Psoas muscle (tissue), 8 donors: ENCODE measurements around the gene MILR1. TPM values are rescaled to one million over a fixed set of nuclear protein-coding genes. Genes with fewer than 3 reads are reported as not detected.

ENCODE experiments used
- ATAC-seq, 4 donors: fragments of 200-7000 bp; cut with Tn5 transposase; one replicate each; pipeline ENCODE4 v1.9.1; 2020; ENCODE audit warnings: moderate library complexity in 3 of 4, mild to moderate bottlenecking in 2 of 4
- DNase-seq, 2 donors: peaks; one replicate each; pipeline ENCODE4 v3.0.0-alpha.2; 2020
- H3K27ac ChIP-seq: fragments of 200-600 bp; one replicate; pipeline ENCODE4 v1.8.0; 2022
- H3K27me3 ChIP-seq, 3 donors: fragments of 200-600 bp in 1 of 3; one replicate each; pipeline versions ENCODE4 v1.6.1 to v1.8.0; 2013 to 2022; ENCODE audit warnings: low read length in 2 of 3, mild to moderate bottlenecking in 2 of 3, moderate library complexity in 1 of 3; ENCODE audit not compliant: insufficient read depth in 3 of 3
- H3K36me3 ChIP-seq, 2 donors: fragments of 200-600 bp in 1 of 2; one replicate each; pipeline versions ENCODE4 v1.6.1 to v1.8.0; 2013 to 2022; ENCODE audit warnings: low read depth in 1 of 2, mild to moderate bottlenecking in 1 of 2, moderate library complexity in 1 of 2; ENCODE audit not compliant: insufficient read depth in 1 of 2
- H3K4me1 ChIP-seq: fragments of 200-600 bp; one replicate; pipeline ENCODE4 v1.8.0; 2022
- H3K4me3 ChIP-seq: fragments of 200-600 bp; one replicate; pipeline ENCODE4 v1.8.0; 2022; ENCODE audit warnings: mild to moderate bottlenecking
- H3K9me3 ChIP-seq: fragments of 200-600 bp; one replicate; pipeline ENCODE4 v1.8.0; 2022
- CTCF ChIP-seq: fragments of 200-600 bp; IDR thresholded peaks from one replicate; pipeline ENCODE4 v1.8.0; 2022; ENCODE audit warnings: antibody characterized with exemption
- WGBS, 3 donors: extraction: QIAGEN DNeasy Blood & Tissue Kit; methylation state at CpG; one replicate each; pipeline versions ENCODE4 v1.1.6 to v1.1.7; 2013; 5-methylcytosine and 5-hydroxymethylcytosine counted together
- intact Hi-C, 2 donors: fragments of 100-400 bp; cut with DNase I; formaldehyde crosslinking; loops; one replicate each; pipeline versions ENCODE4 v1.11.0 to v1.14.2; 2022
- polyA plus RNA-seq, 3 donors: library from polyadenylated mRNA; stranded (reverse); fragments of 200-250 nt; gene quantifications; one replicate each; pipeline ENCODE4 v1.2.3, GENCODE V29; 2013
- total RNA-seq, 4 donors: library from RNA; stranded (reverse); fragmentation: NEBNext Ultra II Directional in 2 of 4; extraction: Animal tissue kit (Norgen Biotek cat#: 25700) in 2 of 4; gene quantifications; one replicate each; pipeline versions ENCODE4 v1.2.1 to v1.2.4, GENCODE V29; 2021 to 2023
- donor health status: healthy with polysubstance abuse.
- donor health status: DM: no; HTN: no; CAD: no; lungs with moderate emphysema.
- donor health status: Bipolar disorder and iron deficiency.
- donor health status: healthy.
- donor health status: DM: yes; HTN: yes; CAD: no.
- donor health status: DM: no; HTN: no; CAD: no.
- donor health status: DM: no; HTN: no; CAD: no.
- donor health status: DM: yes; HTN: yes; CAD: no.

Gene MILR1
- total and polyA plus RNA-seq, 7 donors = 0.61 to 1.3 (median 1.1) TPM

GRCh38 chr17:64443086-64443760, 5.7 kb upstream of the MILR1 start:
- ATAC-seq = no peak
- DNase-seq = no peak
- intact Hi-C loops = no loop called here
- Histone ChIP-seq H3K4me1 (no peaks in the 10 kb centered on the region), H3K27ac (no peak overlapping the region), H3K4me3 (no peak overlapping the region), H3K9me3 (peaks cover under 1% of the 10 kb centered on the region), H3K36me3 (no peaks in the 10 kb centered on the region), H3K27me3 (no peaks in the 10 kb centered on the region)
- TF ChIP-seq CTCF = no peak
- WGBS, 3 donors = 93 to 96% (median 94%) methylated on average over 6 of the region's 6 CpGs

- Histone ChIP-seq H3K27me3 (no peaks in the 10 kb centered on the region), H3K36me3 (no peaks in the 10 kb centered on the region), H3K4me3 (no peak overlapping the region), H3K4me1 (no peaks in the 10 kb centered on the region), H3K9me3 (no peaks in the 10 kb centered on the region), H3K27ac (no peak overlapping the region)
- ATAC-seq (no peak), DNase-seq (no peak)
- intact Hi-C loops = no loop called here
- TF ChIP-seq CTCF = no peak
- 80 to 91% (median 88%) methylated on average over 1 of the region's 1 CpG for WGBS, 3 donors
Observed at GRCh38 chr17:64447526-64447925, 1.4 kb upstream of the MILR1 start.

- Histone ChIP-seq H3K27me3 (no peaks in the 10 kb centered on the region), H3K36me3 (no peaks in the 10 kb centered on the region), H3K4me1 (no peaks in the 10 kb centered on the region), H3K9me3 (no peaks in the 10 kb centered on the region), H3K4me3 (peak overlapping the region; percentile 35), H3K27ac (peak overlapping the region; percentile 66)
- intact Hi-C loops = no loop called here
- no peak for TF ChIP-seq CTCF
- ATAC-seq (no peak), DNase-seq (no peak)
- WGBS, 3 donors = 73 to 92% (median 76%) methylated on average over 3 of the region's 3 CpGs
Observed at GRCh38 chr17:64449545-64449944, 630 bp downstream of the MILR1 start.

- Histone ChIP-seq H3K27me3 (no peaks in the 10 kb centered on the region), H3K4me1 (no peaks in the 10 kb centered on the region), H3K27ac (no peak overlapping the region), H3K4me3 (no peak overlapping the region), H3K36me3 (no peaks in the 10 kb centered on the region), H3K9me3 (no peaks in the 10 kb centered on the region)
- DNase-seq = no peak
- intact Hi-C loops = no loop called here
- 80 to 85% (median 81%) methylated on average over 8 of the region's 8 CpGs for WGBS, 3 donors
- TF ChIP-seq CTCF = no peak
- ATAC-seq = no peak
Observed at GRCh38 chr17:64455993-64456885, 7.3 kb downstream of the MILR1 start.
